Neural cell (in vitro differentiated cells): ENCODE data around the gene LARGE1. TPM values are rescaled to one million over a fixed set of nuclear protein-coding genes. Genes with fewer than 3 reads are reported as not detected.
A peak's percentile ranks its signal among the peaks of the same experiment; 100 is the strongest.

Experiments
- H2AFZ ChIP-seq: fragments of 200-600, 300-800 bp; sonication (generic), shearing (Covaris generic); 2 replicates; pipeline ENCODE4 v1.6.0; 2014; ENCODE audit warnings: low read depth, mild to moderate bottlenecking, antibody characterized with exemption, low read length, moderate library complexity
- H3F3A ChIP-seq: fragments of 200-600 bp; shearing (Covaris generic); 2 replicates; pipeline ENCODE4 v1.6.1; 2016; ENCODE audit warnings: mild to moderate bottlenecking, moderate library complexity, mixed read lengths, antibody characterized with exemption, low read length; ENCODE audit not compliant: insufficient read depth, poor library complexity, severe bottlenecking
- H3K27ac ChIP-seq: fragments of 200-600, 300-800 bp; sonication (generic), shearing (Covaris generic); 2 replicates; pipeline ENCODE4 v1.5.1; 2014; ENCODE audit warnings: mild to moderate bottlenecking, low read length, moderate library complexity
- H3K27me3 ChIP-seq: fragments of 300-800, 200-600 bp; sonication (generic), shearing (Covaris generic); 2 replicates; pipeline ENCODE4 v1.6.0; 2014; ENCODE audit warnings: mild to moderate bottlenecking, low read depth, low read length, moderate library complexity; ENCODE audit not compliant: insufficient read depth
- H3K36me3 ChIP-seq: fragments of 300-800, 200-600 bp; sonication (generic), shearing (Covaris generic); 2 replicates; pipeline ENCODE4 v1.5.1; 2014; ENCODE audit warnings: mild to moderate bottlenecking, antibody characterized with exemption, low read length, moderate library complexity; ENCODE audit not compliant: insufficient read depth
- H3K4me2 ChIP-seq: fragments of 300-800, 200-600 bp; sonication (generic), shearing (Covaris generic); 2 replicates; pipeline ENCODE4 v1.6.0; 2014; ENCODE audit warnings: mild to moderate bottlenecking, low read length
- H3K4me3 ChIP-seq: fragments of 300-800, 200-600 bp; sonication (generic), shearing (Covaris generic); 2 replicates; pipeline ENCODE4 v1.5.1; 2014; ENCODE audit warnings: mild to moderate bottlenecking, low read length, moderate library complexity
- H3K79me2 ChIP-seq: fragments of 200-600 bp; shearing (Covaris generic); replicated peaks from 2 replicates; pipeline ENCODE4 v1.6.0; 2014; ENCODE audit warnings: mild to moderate bottlenecking, low read length, moderate library complexity; ENCODE audit not compliant: insufficient read depth
- H3K9ac ChIP-seq: fragments of 300-800, 200-600 bp; sonication (generic), shearing (Covaris generic); 2 replicates; pipeline ENCODE4 v1.6.1; 2016; ENCODE audit warnings: mild to moderate bottlenecking, low read length, mixed read lengths
- H3K9me2 ChIP-seq: fragments of 200-600 bp; shearing (Covaris generic); 2 replicates; pipeline ENCODE4 v1.6.1; 2016; ENCODE audit warnings: mild to moderate bottlenecking, low read length, mixed read lengths; ENCODE audit not compliant: insufficient read depth
- H3K9me3 ChIP-seq: fragments of 200-600, 300-800 bp; sonication (generic), shearing (Covaris generic); 2 replicates; pipeline ENCODE4 v1.6.1; 2016; ENCODE audit warnings: mild to moderate bottlenecking, mixed run types, low read length, moderate library complexity, mixed read lengths
- H4K20me1 ChIP-seq: fragments of 200-600 bp; shearing (Covaris generic); 2 replicates; pipeline ENCODE4 v1.6.1; 2016; ENCODE audit warnings: mild to moderate bottlenecking, mixed run types; ENCODE audit not compliant: insufficient read depth
- EP300 ChIP-seq: fragments of 450-650 bp; conservative IDR thresholded peaks from 2 replicates; pipeline ENCODE4 v1.6.1; 2014; ENCODE audit warnings: antibody characterized with exemption, mild to moderate bottlenecking, moderate library complexity; ENCODE audit not compliant: poor library complexity, severe bottlenecking
- EZH2 ChIP-seq: fragments of 200-600, 300-800 bp; shearing (Covaris generic), sonication (generic); IDR thresholded peaks from 2 replicates; pipeline ENCODE4 v1.6.1; 2014; ENCODE audit warnings: antibody characterized with exemption, low read length, borderline replicate concordance, mild to moderate bottlenecking; ENCODE audit not compliant: insufficient read depth, poor library complexity, severe bottlenecking
- MXI1 ChIP-seq: fragments of 450-650 bp; conservative IDR thresholded peaks from 2 replicates; pipeline ENCODE4 v1.6.1; 2014; ENCODE audit warnings: antibody characterized with exemption, mild to moderate bottlenecking; ENCODE audit not compliant: poor library complexity, severe bottlenecking
- POLR2AphosphoS5 ChIP-seq: IDR thresholded peaks from 2 replicates; pipeline ENCODE4 v1.6.1; 2012
- RAD21 ChIP-seq: fragments of 450-650 bp; conservative IDR thresholded peaks from 2 replicates; pipeline ENCODE4 v1.6.1; 2014; ENCODE audit warnings: antibody characterized with exemption, mild to moderate bottlenecking, moderate library complexity
- SMC3 ChIP-seq: fragments of 450-650 bp; conservative IDR thresholded peaks from 2 replicates; pipeline ENCODE4 v1.6.1; 2014; ENCODE audit warnings: antibody characterized with exemption, mild to moderate bottlenecking, moderate library complexity; ENCODE audit not compliant: poor library complexity
- TAF1 ChIP-seq: IDR thresholded peaks from 2 replicates; pipeline ENCODE4 v1.6.1; 2012; ENCODE audit warnings: low read depth
- polyA minus RNA-seq: library from RNA; depleted of rRNA, polyadenylated mRNA; stranded (reverse); fragments of >200 nt; gene quantifications from 2 replicates; pipeline ENCODE4 v1.2.3, GENCODE V29; 2014
- polyA plus RNA-seq: library from polyadenylated mRNA; depleted of rRNA; stranded (reverse); fragments of >200 nt; gene quantifications from 2 replicates; pipeline ENCODE4 v1.2.3, GENCODE V29; 2014
- TF ChIP-seq, protein P1 (sequence below): IDR thresholded peaks from 2 replicates; pipeline ENCODE4 v1.6.1; 2012; ENCODE audit warnings: borderline replicate concordance
- TF ChIP-seq, protein P2 (sequence below): fragments of 450-650 bp; IDR thresholded peaks from 2 replicates; pipeline ENCODE4 v1.5.1; 2014; ENCODE audit warnings: antibody characterized with exemption, mild to moderate bottlenecking, moderate library complexity; ENCODE audit not compliant: poor library complexity, severe bottlenecking

The LARGE1 gene
- 27.5 and 34.0 TPM in 2 replicates for polyA plus RNA-seq
- 66.5 and 73.7 TPM in 2 replicates for polyA minus RNA-seq

DNA sequence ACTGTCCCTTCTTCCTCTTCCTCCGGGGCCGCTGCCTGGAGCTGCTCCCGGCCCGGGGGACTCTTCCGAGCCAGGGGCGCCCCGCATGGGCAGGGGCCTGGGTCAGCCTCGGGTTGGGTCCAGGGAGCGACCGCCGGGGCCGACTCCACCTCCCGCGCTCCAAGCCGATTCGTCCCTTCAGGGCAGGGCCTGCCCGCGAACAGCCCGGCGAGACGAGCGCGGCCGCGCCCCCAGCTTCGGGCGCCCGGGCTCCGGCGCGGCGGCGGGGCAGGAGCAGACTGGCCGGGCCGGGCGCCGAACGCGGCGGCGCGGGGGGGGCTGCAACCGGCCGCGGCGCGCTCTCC lies at the start of gene LARGE1:
Gene LARGE1, minus strand, starts transcription at position 280 of the 344 bp plus-strand sequence.
- H3K9ac ChIP-seq = peak within 1 kb of the TSS; percentile 78
- TF ChIP-seq, protein P1, sequence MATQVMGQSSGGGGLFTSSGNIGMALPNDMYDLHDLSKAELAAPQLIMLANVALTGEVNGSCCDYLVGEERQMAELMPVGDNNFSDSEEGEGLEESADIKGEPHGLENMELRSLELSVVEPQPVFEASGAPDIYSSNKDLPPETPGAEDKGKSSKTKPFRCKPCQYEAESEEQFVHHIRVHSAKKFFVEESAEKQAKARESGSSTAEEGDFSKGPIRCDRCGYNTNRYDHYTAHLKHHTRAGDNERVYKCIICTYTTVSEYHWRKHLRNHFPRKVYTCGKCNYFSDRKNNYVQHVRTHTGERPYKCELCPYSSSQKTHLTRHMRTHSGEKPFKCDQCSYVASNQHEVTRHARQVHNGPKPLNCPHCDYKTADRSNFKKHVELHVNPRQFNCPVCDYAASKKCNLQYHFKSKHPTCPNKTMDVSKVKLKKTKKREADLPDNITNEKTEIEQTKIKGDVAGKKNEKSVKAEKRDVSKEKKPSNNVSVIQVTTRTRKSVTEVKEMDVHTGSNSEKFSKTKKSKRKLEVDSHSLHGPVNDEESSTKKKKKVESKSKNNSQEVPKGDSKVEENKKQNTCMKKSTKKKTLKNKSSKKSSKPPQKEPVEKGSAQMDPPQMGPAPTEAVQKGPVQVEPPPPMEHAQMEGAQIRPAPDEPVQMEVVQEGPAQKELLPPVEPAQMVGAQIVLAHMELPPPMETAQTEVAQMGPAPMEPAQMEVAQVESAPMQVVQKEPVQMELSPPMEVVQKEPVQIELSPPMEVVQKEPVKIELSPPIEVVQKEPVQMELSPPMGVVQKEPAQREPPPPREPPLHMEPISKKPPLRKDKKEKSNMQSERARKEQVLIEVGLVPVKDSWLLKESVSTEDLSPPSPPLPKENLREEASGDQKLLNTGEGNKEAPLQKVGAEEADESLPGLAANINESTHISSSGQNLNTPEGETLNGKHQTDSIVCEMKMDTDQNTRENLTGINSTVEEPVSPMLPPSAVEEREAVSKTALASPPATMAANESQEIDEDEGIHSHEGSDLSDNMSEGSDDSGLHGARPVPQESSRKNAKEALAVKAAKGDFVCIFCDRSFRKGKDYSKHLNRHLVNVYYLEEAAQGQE = no peak
- TF ChIP-seq EP300 = no peak

DNA sequence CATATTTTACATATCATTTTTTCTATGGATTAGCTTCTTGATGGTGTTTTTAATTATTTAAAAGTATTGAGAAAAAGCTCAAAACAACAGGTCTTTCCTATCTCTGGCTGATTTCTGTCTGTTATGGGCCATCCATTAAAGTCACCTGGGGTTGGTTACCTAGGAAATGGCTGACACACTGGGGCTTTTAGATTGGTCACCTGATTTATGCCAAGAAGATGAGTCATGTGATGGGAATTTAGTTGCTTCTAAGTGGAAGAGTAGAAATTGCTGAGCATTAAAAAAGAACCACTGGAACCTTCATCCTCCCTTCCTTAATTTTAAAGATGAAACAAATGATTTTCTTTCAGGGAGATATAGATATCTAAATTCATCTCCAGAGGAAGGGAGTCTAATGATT lies 48.8 kb upstream of the LARGE1 start:
- TF ChIP-seq RAD21 (no peak), MXI1 (no peak), POLR2AphosphoS5 (no peak), EP300 (no peak), TAF1 (no peak), SMC3 (no peak), EZH2 (no peak)
- TF ChIP-seq, protein P1 = no peak
- TF ChIP-seq, protein P2, sequence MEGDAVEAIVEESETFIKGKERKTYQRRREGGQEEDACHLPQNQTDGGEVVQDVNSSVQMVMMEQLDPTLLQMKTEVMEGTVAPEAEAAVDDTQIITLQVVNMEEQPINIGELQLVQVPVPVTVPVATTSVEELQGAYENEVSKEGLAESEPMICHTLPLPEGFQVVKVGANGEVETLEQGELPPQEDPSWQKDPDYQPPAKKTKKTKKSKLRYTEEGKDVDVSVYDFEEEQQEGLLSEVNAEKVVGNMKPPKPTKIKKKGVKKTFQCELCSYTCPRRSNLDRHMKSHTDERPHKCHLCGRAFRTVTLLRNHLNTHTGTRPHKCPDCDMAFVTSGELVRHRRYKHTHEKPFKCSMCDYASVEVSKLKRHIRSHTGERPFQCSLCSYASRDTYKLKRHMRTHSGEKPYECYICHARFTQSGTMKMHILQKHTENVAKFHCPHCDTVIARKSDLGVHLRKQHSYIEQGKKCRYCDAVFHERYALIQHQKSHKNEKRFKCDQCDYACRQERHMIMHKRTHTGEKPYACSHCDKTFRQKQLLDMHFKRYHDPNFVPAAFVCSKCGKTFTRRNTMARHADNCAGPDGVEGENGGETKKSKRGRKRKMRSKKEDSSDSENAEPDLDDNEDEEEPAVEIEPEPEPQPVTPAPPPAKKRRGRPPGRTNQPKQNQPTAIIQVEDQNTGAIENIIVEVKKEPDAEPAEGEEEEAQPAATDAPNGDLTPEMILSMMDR = no peak
- Histone ChIP-seq H3K79me2 (no peaks in the 10 kb centered on the region), H3K9ac (no peak overlapping the region), H4K20me1 (no peaks in the 10 kb centered on the region), H3K9me3 (no peaks in the 10 kb centered on the region), H2AFZ (no peak overlapping the region), H3K36me3 (no peaks in the 10 kb centered on the region), H3K27ac (no peak overlapping the region), H3K9me2 (peaks cover 3% of the 10 kb centered on the region), H3K4me3 (peak overlapping the region; percentile 2), H3F3A (no peaks in the 10 kb centered on the region), H3K4me2 (no peak overlapping the region), H3K27me3 (no peaks in the 10 kb centered on the region)

More for the DNA sequence above, at the start of gene LARGE1:
- H3K79me2 ChIP-seq = peaks cover 41% of the 10 kb centered on the region
- peaks cover 8% of the 10 kb centered on the region for H4K20me1 ChIP-seq
- H3K4me3 ChIP-seq = peak within 1 kb of the TSS; percentile 92
- no peaks in the 10 kb centered on the region for H3K27me3 ChIP-seq
- H3K9me3 ChIP-seq = no peaks in the 10 kb centered on the region
- peak within 1 kb of the TSS; percentile 78 for H3K27ac ChIP-seq
- H2AFZ ChIP-seq = peak within 1 kb of the TSS; percentile 84
- no peaks in the 10 kb centered on the region for H3K36me3 ChIP-seq
- H3K4me2 ChIP-seq = peak within 1 kb of the TSS; percentile 79
- no peaks in the 10 kb centered on the region for H3F3A ChIP-seq
- H3K9me2 ChIP-seq = no peaks in the 10 kb centered on the region
